NCI-H748 (cell line): ENCODE measurements around the gene MAD2L1BP.
A peak's percentile ranks its signal among the peaks of the same experiment; 100 is the strongest.

Experiments used
- DNase-seq: peaks from one replicate; lab custom pipeline; 2025; ENCODE audit not compliant: unreplicated experiment; lab: John Stamatoyannopoulos, UW

The MAD2L1BP gene

GRCh38 chr6:43666196-43666920 lies 30.7 kb downstream of the MAD2L1BP start:
- DNase-seq = no peak

- DNase-seq = peak; percentile 88
These were observed 31.9 kb downstream of the MAD2L1BP start for GRCh38 chr6:43667245-43668150.

DNA sequence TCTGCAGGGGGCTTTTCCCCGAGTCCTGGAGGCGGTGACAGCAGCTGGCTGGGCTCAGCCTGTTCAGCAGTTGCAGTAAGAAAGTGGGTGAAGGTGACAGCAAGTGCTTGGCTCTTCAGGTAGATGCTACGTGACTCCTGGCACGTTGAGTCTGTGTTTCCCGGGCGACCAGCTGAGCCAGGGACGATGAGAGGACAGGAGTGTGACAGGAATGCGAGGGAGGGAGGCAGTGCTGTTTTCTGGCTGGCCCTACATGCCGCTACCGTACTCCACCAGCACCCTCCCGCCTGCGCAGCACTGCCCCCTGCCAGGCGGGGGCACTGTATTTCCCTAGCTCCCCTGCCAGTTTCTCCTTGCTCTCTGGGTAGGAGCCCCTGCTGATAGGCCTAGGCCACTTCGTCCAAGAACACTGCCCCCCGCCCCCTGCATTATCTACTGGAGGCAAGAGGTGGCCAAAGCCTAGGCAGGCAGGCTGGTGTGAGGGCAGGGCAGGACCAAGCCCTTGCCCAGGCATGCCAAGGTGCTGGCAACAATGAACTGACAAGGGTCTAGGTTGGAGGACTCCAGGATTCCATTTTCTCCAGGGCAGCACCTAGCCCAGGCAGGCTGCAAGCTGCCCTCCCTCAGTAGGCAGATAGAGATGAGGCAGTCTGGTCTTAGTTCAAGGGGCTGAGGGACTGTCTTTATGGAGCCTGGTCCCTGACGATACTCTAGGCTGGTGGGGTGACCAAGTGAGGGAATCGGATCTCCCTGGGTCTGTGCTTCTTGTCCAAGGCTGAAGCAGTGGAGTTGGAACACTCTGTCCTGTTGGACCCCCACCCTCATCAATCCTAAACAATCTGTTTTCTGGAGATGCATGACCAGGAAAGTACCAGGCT lies 32.8 kb downstream of the MAD2L1BP start:
- peak; percentile 94 for DNase-seq

DNA sequence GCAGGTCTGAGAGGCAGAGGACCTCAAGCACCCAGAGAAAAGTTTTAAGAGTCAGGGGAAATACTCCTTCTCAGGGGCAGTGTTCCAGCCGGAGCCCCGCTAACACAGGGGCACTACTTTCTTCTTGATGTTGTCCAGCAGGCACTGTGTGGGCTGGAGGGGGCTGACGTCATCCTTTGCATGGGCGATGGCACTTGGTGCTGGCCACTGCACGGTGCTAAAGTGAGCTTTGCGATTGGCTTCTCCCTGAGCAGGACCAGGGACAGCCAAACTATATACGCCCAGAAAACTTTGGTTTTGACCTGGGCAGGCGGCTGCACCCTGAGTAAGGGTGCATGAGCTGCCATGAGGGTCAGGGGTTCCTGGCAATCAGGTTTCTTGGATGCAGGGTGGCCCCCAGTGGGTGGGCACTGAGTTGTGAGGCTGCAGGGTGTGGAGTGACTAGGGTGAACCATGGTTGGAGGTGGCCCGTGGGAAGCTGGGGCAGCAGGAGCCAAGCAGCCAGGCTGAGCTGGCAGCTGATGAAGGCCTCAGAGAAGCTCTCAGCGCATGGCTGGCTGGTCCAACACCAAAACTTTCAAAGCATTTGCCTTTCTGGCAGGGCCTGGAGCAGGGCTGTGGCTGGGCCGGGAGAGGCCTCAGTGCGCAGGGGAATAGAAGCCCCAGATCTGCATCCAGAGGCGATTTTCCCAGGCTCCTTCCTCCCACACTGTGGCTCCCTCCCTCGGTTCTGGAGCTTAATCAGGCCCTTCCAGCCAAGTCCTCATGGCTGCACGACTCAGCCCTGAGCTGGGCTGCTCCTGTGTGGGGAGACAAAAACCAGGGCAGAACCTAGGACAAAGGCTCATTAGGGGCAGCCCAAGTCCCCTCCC lies 33.6 kb downstream of the MAD2L1BP start:
- DNase-seq = no peak

- DNase-seq = no peak
These were observed 34.4 kb downstream of the MAD2L1BP start for GRCh38 chr6:43669922-43670622.

DNA sequence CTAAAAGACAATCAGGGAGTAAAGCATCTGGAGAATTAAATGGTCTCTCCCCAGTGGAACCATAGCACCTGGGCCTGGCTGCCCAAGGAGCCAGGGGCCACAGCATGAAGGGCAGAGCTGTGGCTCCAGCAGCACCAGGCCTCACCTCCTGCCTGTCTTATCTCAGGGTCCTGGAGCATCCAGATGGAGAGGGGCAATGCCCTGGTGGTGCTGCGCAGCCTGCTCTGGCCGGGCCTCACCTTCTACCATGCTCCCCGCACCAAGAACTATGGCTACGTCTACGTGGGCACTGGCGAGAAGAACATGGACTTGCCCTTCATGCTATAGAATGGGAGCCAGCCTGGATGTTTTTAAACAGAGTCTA lies 35.0 kb downstream of the MAD2L1BP start:
- no peak for DNase-seq

- no peak for DNase-seq
These were observed 35.6 kb downstream of the MAD2L1BP start for GRCh38 chr6:43671011-43671800.

DNA sequence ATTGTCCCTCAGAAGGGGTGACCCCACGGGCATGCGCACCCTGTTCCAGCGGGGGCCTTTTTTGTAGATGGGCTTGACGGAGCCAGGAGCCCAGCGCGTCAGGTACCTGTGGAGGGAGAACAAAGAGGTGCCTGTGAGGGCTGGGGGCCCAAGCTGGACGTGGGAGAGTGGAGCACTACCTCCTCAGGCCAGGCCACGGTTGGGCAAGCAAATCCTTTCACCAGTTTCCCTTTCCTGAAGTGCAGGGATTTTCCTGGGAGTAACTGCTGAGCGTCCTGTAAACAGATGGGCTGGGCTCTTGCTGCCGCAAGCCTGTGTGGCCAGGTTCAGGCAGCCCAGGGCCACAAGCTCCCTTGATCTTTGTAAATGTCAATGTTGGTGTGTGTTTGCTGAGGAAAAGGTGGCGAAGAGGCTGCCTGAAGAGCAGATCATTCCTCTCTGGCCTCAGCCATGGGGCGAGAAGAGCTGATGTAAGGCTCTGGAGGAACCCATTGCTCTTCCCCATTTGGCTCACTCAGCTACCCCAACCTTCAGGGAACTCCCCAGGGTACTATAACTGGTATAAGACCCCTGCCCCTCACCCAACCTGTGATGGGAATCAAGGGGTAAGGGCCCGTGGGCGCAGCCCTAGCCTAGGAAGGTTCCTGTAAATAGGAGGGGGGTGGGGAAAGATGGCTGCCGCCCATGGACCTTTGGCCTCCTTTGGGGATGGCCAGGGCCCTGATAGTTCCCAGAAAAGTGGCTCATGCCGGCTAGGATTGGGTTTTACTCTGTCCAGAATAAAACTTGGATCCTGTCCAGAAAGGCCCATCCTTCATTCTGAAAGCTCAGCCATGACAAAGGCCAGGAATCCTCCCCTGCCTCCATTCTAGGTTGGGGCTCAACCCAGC lies 36.4 kb downstream of the MAD2L1BP start:
- DNase-seq = no peak

DNA sequence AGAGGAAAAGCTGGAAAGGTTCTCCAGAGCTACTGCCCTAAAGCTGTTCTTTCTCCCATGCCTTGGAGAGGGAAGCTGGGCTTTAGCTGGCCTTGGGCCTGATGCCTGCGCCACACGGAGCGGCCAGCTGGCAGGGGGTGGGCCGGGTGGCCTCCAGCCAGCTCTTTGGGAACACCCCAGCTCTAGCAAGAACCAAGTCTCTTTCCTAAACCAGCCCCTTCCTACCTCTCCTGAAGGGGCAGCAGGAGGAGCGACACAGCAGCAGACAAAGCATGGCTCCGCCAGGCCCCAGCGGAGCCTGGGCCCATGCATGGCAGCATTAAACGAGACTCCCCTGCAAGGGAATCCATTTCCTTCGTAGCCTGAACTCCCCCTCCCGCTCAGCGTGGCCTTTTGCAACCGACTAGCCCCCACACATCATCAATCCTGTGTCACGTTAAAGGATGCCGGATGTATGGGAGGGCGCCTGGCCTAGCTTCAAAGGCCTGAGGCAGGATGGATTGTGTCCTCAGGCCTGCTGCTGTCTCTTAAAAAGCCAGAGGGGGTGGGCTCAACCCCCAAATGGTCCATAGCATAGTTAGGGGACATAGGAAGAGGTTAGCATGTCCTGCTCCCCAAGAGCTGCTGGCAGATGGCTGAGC lies 37.9 kb downstream of the MAD2L1BP start:
- no peak for DNase-seq

DNA sequence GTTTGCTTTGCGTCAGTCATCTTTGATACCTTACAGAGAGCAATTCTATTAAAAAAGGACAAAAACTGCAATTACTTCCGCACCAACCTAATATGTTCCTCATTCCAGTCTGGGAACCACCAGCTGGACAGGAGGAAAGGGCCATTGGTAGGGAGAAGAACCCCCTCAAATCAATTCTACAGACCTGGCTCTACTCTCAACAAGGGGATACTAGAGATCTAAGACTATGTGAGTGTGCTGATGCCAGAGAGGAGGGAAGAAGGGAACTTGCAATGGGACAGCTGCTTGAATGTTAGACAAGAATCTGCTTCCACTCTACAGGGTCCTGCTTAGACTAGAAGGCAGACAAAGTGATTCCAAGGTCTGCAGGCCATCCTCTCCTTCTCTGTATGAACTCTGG lies 38.7 kb downstream of the MAD2L1BP start:
- DNase-seq = no peak

DNA sequence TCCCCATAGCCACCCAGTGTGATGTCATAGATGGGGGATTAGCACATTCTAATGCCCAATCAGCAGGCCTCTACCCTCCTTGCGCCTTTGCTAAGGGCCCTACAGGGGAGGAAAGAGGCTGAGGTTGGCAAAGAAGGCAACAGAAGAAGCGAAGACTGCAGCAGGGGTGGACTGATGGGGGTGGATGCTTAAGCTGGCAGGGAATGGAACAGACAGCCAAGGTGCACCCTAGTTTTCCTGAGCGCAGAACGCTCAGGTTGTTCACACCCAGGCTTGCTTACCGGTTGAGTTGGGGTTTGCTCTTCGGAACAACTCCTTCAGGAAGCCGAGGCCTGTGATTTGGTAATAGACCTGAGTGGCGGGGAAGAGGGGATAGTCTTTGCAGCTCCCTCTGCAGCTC lies 39.3 kb downstream of the MAD2L1BP start:
- DNase-seq = no peak

GRCh38 chr6:43676962-43677606 lies 41.4 kb downstream of the MAD2L1BP start:
- no peak for DNase-seq

DNA sequence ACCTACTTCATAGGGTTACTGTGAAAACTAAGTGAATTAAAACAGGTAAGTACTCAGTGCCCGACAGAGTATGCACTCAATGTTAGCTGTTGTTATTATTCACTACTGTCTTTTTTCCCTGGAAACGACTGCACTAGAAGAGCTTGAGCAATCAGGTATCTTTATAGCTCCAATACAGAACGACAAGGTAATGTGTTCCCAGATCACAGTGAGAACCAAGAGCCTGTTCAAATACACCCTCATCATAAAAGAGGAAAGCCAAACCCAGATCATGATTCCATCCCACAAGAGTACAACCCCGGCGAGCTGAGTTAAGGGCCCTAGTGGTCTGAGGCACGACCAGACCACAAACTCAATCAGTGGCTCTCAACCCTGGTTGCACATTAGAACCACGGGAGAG lies 42.1 kb downstream of the MAD2L1BP start:
- no peak for DNase-seq

GRCh38 chr6:43678341-43678740 lies 42.7 kb downstream of the MAD2L1BP start:
- no peak for DNase-seq

DNA sequence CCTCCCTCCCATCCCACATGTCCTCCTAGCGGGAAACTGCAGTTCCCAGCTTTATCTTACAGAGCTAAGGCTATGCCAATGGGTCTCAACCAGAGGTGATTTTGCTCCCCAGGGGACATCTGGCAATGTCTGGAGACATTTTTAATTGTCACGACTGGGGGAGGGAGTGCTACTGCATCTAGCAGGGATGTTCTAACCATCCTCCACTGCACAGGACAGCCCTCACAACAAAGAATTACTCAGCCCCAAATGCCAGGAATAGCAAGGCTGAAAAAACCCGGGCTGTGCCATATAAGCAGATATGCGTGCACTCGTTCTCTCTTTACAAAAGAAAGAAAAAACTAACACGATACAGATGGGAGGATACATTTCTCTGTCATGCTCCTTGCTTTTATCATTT lies 43.4 kb downstream of the MAD2L1BP start:
- no peak for DNase-seq

- no peak for DNase-seq
These were observed 44.9 kb downstream of the MAD2L1BP start for GRCh38 chr6:43680308-43681200.
